HFF-Myc (cell line): Measurements from ENCODE around the gene SLC12A9.

Experiments
- DNase-seq: peaks from one replicate; pipeline ENCODE4 v3.0.0-alpha.2; 2011; ENCODE audit warnings: low read depth; ENCODE audit errors: extremely low read depth
- H3K4me3 ChIP-seq: replicated peaks from 2 replicates; pipeline ENCODE4 v1.5.1; 2011; ENCODE audit warnings: low read depth, mild to moderate bottlenecking, control low read depth, low read length
- CTCF ChIP-seq: IDR thresholded peaks from 2 replicates; pipeline ENCODE4 v1.5.1; 2012; ENCODE audit warnings: mild to moderate bottlenecking, low read depth, low read length, control low read depth; ENCODE audit errors: missing control alignments

The SLC12A9 gene

GRCh38 chr7:100878013-100878412 is 25.5 kb downstream of the SLC12A9 start:
- no peak for TF ChIP-seq CTCF
- no peak overlapping the region; the same call in 1 of the 2 replicates for H3K4me3 ChIP-seq
- DNase-seq, result no peak

- no peak for DNase-seq
- H3K4me3 ChIP-seq, result no peak overlapping the region
- no peak for TF ChIP-seq CTCF
Observed at GRCh38 chr7:100878685-100879084, 26.2 kb downstream of the SLC12A9 start.

- TF ChIP-seq CTCF, result no peak
- no peak overlapping the region for H3K4me3 ChIP-seq
- no peak for DNase-seq
Observed at GRCh38 chr7:100879685-100880261, 27.3 kb downstream of the SLC12A9 start.

- H3K4me3 ChIP-seq, result no peak overlapping the region
- no peak for TF ChIP-seq CTCF
- no peak for DNase-seq
Observed at GRCh38 chr7:100880645-100881044, 28.1 kb downstream of the SLC12A9 start.

GRCh38 chr7:100881136-100881535 is 28.6 kb downstream of the SLC12A9 start:
- no peak for TF ChIP-seq CTCF
- no peak for DNase-seq
- H3K4me3 ChIP-seq, result no peak overlapping the region

GRCh38 chr7:100882201-100882600 is 29.7 kb downstream of the SLC12A9 start:
- DNase-seq, result no peak
- no peak for TF ChIP-seq CTCF

More at GRCh38 chr7:100882201-100882600, 29.7 kb downstream of the SLC12A9 start:
- H3K4me3 ChIP-seq, result no peak overlapping the region
